GM23338 (cell line): Measurements from ENCODE around the gene TMEM213. TPM values are rescaled to one million over a fixed set of nuclear protein-coding genes. Genes with fewer than 3 reads are reported as not detected.

ENCODE experiments used
- ATAC-seq: fragments of 200-7000 bp; cut with Tn5 transposase; 3 replicates; pipeline ENCODE4 v1.9.1; 2020
- DNase-seq: peaks from one replicate; pipeline ENCODE4 v3.0.0-alpha.2; 2015; ENCODE audit warnings: low spot score
- H2AFZ ChIP-seq: fragments of 200-600 bp; sonication (generic); 2 replicates; pipeline ENCODE4 v1.8.0; 2016; ENCODE audit warnings: antibody characterized with exemption, mild to moderate bottlenecking, moderate library complexity
- H3F3A ChIP-seq: fragments of 200-600 bp; sonication (generic); replicated peaks from 2 replicates; pipeline ENCODE4 v1.8.0; 2017; ENCODE audit warnings: antibody characterized with exemption, mixed run types, low read depth
- H3K27ac ChIP-seq: fragments of 200-600 bp; sonication (generic); 2 replicates; pipeline ENCODE4 v1.6.1; 2016; ENCODE audit warnings: low read depth
- H3K27me3 ChIP-seq: fragments of 200-600 bp; sonication (generic); 2 replicates; pipeline ENCODE4 v1.8.0; 2016; ENCODE audit warnings: mild to moderate bottlenecking, mixed run types, moderate library complexity; ENCODE audit not compliant: insufficient read depth
- H3K36me3 ChIP-seq: fragments of 200-600 bp; sonication (generic); 2 replicates; pipeline ENCODE4 v1.8.0; 2016; ENCODE audit warnings: mild to moderate bottlenecking; ENCODE audit not compliant: insufficient read depth
- H3K4me1 ChIP-seq: fragments of 200-600 bp; sonication (generic); 2 replicates; pipeline ENCODE4 v1.8.0; 2016; ENCODE audit warnings: mild to moderate bottlenecking, moderate library complexity; ENCODE audit not compliant: insufficient read depth
- H3K4me2 ChIP-seq: fragments of 200-600 bp; sonication (generic); 2 replicates; pipeline ENCODE4 v1.7.1; 2017; ENCODE audit warnings: mixed run types
- H3K4me3 ChIP-seq: fragments of 200-600 bp; sonication (generic); 2 replicates; pipeline ENCODE4 v1.6.1; 2016; ENCODE audit warnings: mixed run types
- H3K79me2 ChIP-seq: fragments of 200-600 bp; sonication (generic); replicated peaks from 2 replicates; pipeline ENCODE4 v1.8.0; 2017; ENCODE audit warnings: mild to moderate bottlenecking; ENCODE audit not compliant: insufficient read depth
- H3K9me2 ChIP-seq: fragments of 200-600 bp; sonication (generic); 2 replicates; pipeline ENCODE4 v1.8.0; 2017; ENCODE audit not compliant: insufficient read depth
- H4K20me1 ChIP-seq: fragments of 200-600 bp; sonication (generic); replicated peaks from 2 replicates; pipeline ENCODE4 v1.8.0; 2017; ENCODE audit warnings: mild to moderate bottlenecking; ENCODE audit not compliant: insufficient read depth
- H3K27ac Mint-ChIP-seq: 2 replicates; pipeline ENCODE4 v1.8.0; 2020; ENCODE audit warnings: inconsistent platforms, mild to moderate bottlenecking, moderate library complexity, mixed read lengths
- H3K27me3 Mint-ChIP-seq: 3 replicates; pipeline ENCODE4 v1.8.0; 2022; ENCODE audit warnings: low read depth, mild to moderate bottlenecking, moderate library complexity, mixed read lengths, inconsistent platforms; ENCODE audit not compliant: insufficient read depth, poor library complexity
- H3K36me3 Mint-ChIP-seq: 3 replicates; pipeline ENCODE4 v1.8.0; 2021; ENCODE audit warnings: low read depth, mild to moderate bottlenecking, inconsistent platforms, moderate library complexity, mixed read lengths
- H3K4me1 Mint-ChIP-seq: 3 replicates; pipeline ENCODE4 v1.8.0; 2020; ENCODE audit warnings: mild to moderate bottlenecking, inconsistent platforms, mixed read lengths
- H3K4me3 Mint-ChIP-seq: 3 replicates; pipeline ENCODE4 v1.8.0; 2021; ENCODE audit warnings: moderate library complexity, mild to moderate bottlenecking, inconsistent platforms, mixed read lengths
- H3K9me3 Mint-ChIP-seq: 3 replicates; pipeline ENCODE4 v1.8.0; 2020; ENCODE audit warnings: moderate library complexity, mild to moderate bottlenecking, inconsistent platforms, mixed read lengths
- EZH2 ChIP-seq: fragments of 200-600 bp; sonication (generic); IDR thresholded peaks from one replicate; pipeline ENCODE4 v1.8.0; 2017; ENCODE audit warnings: antibody characterized with exemption, mild to moderate bottlenecking, low read depth; ENCODE audit not compliant: unreplicated experiment
- EZH2phosphoT487 ChIP-seq: fragments of 200-600 bp; sonication (generic); IDR thresholded peaks from one replicate; pipeline ENCODE4 v1.8.1; 2018; ENCODE audit warnings: antibody characterized with exemption; ENCODE audit not compliant: unreplicated experiment
- NANOG ChIP-seq: IDR thresholded peaks from 2 replicates; pipeline ENCODE4 v1.6.1; 2016; ENCODE audit warnings: antibody characterized with exemption, borderline replicate concordance
- POLR2AphosphoS5 ChIP-seq: IDR thresholded peaks from 2 replicates; pipeline ENCODE4 v1.6.1; 2016; ENCODE audit warnings: antibody characterized with exemption, low read depth
- ZNF114 ChIP-seq: fragments of 250-450 bp; sonication (Bioruptor Pico); IDR thresholded peaks from 2 replicates; pipeline ENCODE4 v1.5.0; 2020; ENCODE audit warnings: mild to moderate bottlenecking, moderate library complexity
- polyA plus RNA-seq: library from polyadenylated mRNA; unstranded; fragments of >200 nt; fragmentation: Nextera tagmentation; extraction: Ambion mirVana; gene quantifications from 2 replicates; pipeline ENCODE4 v1.2.1, GENCODE V29; 2016
- total RNA-seq: library from RNA; depleted of rRNA; stranded (reverse); fragments of >200 nt; shearing (Covaris generic); gene quantifications from 2 replicates; pipeline ENCODE4 v1.2.3, GENCODE V29; 2014
- TF ChIP-seq, protein P1 (sequence below), 2 experiments: fragments of 200-600 bp in 1 of 2; sonication (generic) in 1 of 2; conservative IDR thresholded peaks; 2 replicates each; pipeline versions ENCODE4 v1.5.1 to v1.6.1; 2016 to 2017; ENCODE audit warnings: antibody characterized with exemption in 2 of 2, low read depth in 2 of 2, mild to moderate bottlenecking in 2 of 2, moderate library complexity in 1 of 2

TMEM213 gene
- total and polyA plus RNA-seq, 2 experiments from 2014 or later: 0.89 TPM; not detected in 1

DNA sequence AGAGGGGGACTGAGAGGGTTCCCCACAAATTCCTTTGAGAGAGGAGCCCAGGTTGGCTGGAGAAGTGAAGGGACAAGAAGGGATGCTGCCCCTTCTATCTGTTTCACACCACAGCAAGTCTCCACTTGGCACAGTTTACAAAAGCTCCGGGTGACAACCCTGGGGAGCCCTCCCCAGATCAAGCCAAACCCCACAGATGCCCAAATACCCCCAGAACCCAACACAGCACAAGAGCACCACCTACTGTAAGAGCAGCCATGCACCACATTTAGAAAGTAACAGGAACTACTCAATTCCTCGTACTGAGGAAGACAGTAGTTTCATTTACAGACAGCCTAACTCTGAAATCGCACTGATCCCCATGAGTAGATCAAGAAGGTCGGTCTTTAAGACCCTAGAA lies 68.0 kb downstream of the TMEM213 start:
- H3K36me3 Mint-ChIP-seq: peaks cover 49% of the 10 kb centered on the region
- TF ChIP-seq EZH2phosphoT487: no peak
- TF ChIP-seq, protein P1, sequence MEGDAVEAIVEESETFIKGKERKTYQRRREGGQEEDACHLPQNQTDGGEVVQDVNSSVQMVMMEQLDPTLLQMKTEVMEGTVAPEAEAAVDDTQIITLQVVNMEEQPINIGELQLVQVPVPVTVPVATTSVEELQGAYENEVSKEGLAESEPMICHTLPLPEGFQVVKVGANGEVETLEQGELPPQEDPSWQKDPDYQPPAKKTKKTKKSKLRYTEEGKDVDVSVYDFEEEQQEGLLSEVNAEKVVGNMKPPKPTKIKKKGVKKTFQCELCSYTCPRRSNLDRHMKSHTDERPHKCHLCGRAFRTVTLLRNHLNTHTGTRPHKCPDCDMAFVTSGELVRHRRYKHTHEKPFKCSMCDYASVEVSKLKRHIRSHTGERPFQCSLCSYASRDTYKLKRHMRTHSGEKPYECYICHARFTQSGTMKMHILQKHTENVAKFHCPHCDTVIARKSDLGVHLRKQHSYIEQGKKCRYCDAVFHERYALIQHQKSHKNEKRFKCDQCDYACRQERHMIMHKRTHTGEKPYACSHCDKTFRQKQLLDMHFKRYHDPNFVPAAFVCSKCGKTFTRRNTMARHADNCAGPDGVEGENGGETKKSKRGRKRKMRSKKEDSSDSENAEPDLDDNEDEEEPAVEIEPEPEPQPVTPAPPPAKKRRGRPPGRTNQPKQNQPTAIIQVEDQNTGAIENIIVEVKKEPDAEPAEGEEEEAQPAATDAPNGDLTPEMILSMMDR (conservative IDR thresholded peaks at IDR 0.05; ENCODE audit: low read depth in 2 of 2): peak; percentile 57 to 82
- no peaks in the 10 kb centered on the region for H3K4me1 Mint-ChIP-seq
- H2AFZ ChIP-seq: no peak overlapping the region
- peak; percentile 81 for ATAC-seq
- H3K4me2 ChIP-seq: no peak overlapping the region
- no peaks in the 10 kb centered on the region for H3K79me2 ChIP-seq
- no peaks in the 10 kb centered on the region for H3K27me3 ChIP-seq
- no peak overlapping the region for H3K4me3 ChIP-seq
- no peak overlapping the region for H3K27ac ChIP-seq
- no peaks in the 10 kb centered on the region for H4K20me1 ChIP-seq
- peaks cover 2% of the 10 kb centered on the region for H3K27me3 Mint-ChIP-seq
- H3F3A ChIP-seq: no peaks in the 10 kb centered on the region
- H3K4me3 Mint-ChIP-seq: no peak overlapping the region
- H3K4me1 ChIP-seq: no peaks in the 10 kb centered on the region
- no peak overlapping the region for H3K27ac Mint-ChIP-seq
- H3K36me3 ChIP-seq: no peaks in the 10 kb centered on the region; the same call in 1 of the 2 replicates
- no peaks in the 10 kb centered on the region for H3K9me2 ChIP-seq
- H3K9me3 Mint-ChIP-seq: no peaks in the 10 kb centered on the region
- DNase-seq: peak; percentile 54

DNA sequence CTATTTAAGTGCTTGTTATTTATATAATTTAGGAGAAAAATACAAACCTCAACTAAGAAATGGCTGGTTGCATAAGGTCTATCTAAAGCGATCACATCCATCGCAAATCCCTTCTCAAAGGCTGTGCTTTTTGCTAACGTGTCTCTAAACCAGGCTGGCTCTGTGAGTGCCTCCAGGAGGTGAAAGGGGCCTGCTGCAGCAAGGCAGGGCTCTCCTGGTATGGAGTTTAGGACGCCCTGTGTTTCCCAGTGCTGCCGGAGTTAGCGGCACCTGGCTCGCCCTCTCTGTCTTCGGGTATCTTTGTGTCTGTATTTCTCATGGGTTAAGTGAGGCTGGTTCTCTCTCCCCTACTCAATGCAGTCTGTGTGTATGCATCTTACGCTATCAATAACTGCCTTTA lies 68.6 kb downstream of the TMEM213 start:
- H3K27me3 ChIP-seq: no peaks in the 10 kb centered on the region
- ATAC-seq (peak; percentile 78), DNase-seq (peak; percentile 31)
- no peak overlapping the region for H3K27ac ChIP-seq
- no peak overlapping the region for H3K4me3 ChIP-seq
- Mint-ChIP-seq H3K4me1 (no peaks in the 10 kb centered on the region), H3K9me3 (no peaks in the 10 kb centered on the region), H3K27ac (no peak overlapping the region), H3K27me3 (peaks cover 2% of the 10 kb centered on the region), H3K36me3 (peaks cover 49% of the 10 kb centered on the region), H3K4me3 (no peak overlapping the region)
- no peaks in the 10 kb centered on the region for H3F3A ChIP-seq
- H4K20me1 ChIP-seq: no peaks in the 10 kb centered on the region
- no peaks in the 10 kb centered on the region for H3K9me2 ChIP-seq
- H2AFZ ChIP-seq: no peak overlapping the region
- no peaks in the 10 kb centered on the region for H3K4me1 ChIP-seq
- H3K4me2 ChIP-seq: no peak overlapping the region
- no peaks in the 10 kb centered on the region for H3K79me2 ChIP-seq
- TF ChIP-seq ZNF114 (CRISPR knock-in tag) (no peak), EZH2 (no peak), NANOG (no peak), EZH2phosphoT487 (no peak), POLR2AphosphoS5 (no peak)
- TF ChIP-seq, protein P1 (conservative IDR thresholded peaks at IDR 0.05; ENCODE audit: low read depth in 2 of 2): peak in 1 of 2 experiments; percentile 13; a peak in 1 of 4 replicates
- no peaks in the 10 kb centered on the region; the same call in 1 of the 2 replicates for H3K36me3 ChIP-seq
